ENCODE results near the gene TOMM6.

DNA sequence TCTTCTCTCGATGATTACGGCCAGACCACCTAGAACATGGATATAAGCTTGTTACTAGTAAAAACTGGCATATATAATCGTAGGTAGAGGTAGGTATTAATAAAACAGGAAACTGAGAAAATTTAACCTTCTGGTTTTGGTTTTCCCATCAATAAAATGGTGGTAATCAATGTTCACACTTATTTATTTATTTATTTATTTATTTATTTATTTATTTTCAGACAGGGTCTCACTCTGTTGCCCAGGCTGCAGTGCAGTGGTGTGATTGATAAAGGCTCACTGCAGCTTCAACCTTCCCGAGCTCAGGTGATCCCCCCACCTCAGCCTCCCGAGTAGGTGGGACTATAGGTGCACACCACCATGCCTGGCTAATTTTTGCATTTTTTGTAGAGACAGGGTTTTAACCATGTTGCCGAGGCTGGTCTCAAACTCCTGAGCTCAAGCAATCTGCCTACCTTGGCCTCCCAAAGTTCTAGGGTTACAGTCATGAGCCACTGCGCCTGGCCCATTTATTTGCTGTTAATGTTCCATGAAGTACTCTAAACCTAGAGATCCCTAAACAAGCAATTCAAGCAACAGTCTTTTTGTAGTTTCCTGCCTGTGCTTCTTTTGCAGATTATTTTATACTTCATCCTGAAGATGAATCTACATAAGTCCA, 11.5 kb downstream of the TOMM6 start:
- TF ChIP-seq, protein P1, sequence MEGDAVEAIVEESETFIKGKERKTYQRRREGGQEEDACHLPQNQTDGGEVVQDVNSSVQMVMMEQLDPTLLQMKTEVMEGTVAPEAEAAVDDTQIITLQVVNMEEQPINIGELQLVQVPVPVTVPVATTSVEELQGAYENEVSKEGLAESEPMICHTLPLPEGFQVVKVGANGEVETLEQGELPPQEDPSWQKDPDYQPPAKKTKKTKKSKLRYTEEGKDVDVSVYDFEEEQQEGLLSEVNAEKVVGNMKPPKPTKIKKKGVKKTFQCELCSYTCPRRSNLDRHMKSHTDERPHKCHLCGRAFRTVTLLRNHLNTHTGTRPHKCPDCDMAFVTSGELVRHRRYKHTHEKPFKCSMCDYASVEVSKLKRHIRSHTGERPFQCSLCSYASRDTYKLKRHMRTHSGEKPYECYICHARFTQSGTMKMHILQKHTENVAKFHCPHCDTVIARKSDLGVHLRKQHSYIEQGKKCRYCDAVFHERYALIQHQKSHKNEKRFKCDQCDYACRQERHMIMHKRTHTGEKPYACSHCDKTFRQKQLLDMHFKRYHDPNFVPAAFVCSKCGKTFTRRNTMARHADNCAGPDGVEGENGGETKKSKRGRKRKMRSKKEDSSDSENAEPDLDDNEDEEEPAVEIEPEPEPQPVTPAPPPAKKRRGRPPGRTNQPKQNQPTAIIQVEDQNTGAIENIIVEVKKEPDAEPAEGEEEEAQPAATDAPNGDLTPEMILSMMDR (IDR thresholded peaks at IDR 0.05), result no peak
- no peak for TF ChIP-seq POLR2A (IDR thresholded peaks at IDR 0.05)

Measured in testis (tissue), 2 donors.